Panc1 (cell line): ENCODE measurements around the gene HK3. TPM values are rescaled to one million over a fixed set of nuclear protein-coding genes. Genes with fewer than 3 reads are reported as not detected.

Experiments used
- ATAC-seq: fragments of 200-7000 bp; cut with Tn5 transposase; 2 replicates; pipeline ENCODE4 v1.9.1; 2020; ENCODE audit warnings: mild to moderate bottlenecking, moderate library complexity
- BruUV-seq: library from RNA; stranded (reverse); fragments of 400-500 nt; replicated peaks from 2 replicates; lab custom pipeline; 2021; lab: Mats Ljungman, UMichigan
- CTCF ChIA-PET: fragments of 300-600 bp; sonication (Branson Sonifier 250); formaldehyde crosslinking; loops from one replicate; lab custom pipeline; 2022; ENCODE audit warnings: antibody characterized with exemption; lab: Charles Lee
- POLR2A ChIA-PET: fragments of 300-600 bp; sonication (Branson Sonifier 250); formaldehyde crosslinking; loops from one replicate; lab custom pipeline; 2022; ENCODE audit warnings: antibody characterized with exemption; lab: Charles Lee
- DNase-seq: peaks from one replicate; pipeline ENCODE4 v3.0.0-alpha.2; 2010; ENCODE audit warnings: low read depth, low spot score
- H3K27ac ChIP-seq: 2 replicates; pipeline ENCODE4 v1.5.1; 2011; ENCODE audit warnings: mild to moderate bottlenecking, low read length, inconsistent platforms
- H3K27me3 ChIP-seq: fragments of 200-500 bp; sonication (Bioruptor generic); 2 replicates; pipeline ENCODE4 v1.6.0; 2014; ENCODE audit warnings: low read length, inconsistent platforms; ENCODE audit not compliant: control insufficient read depth, insufficient read depth
- H3K36me3 ChIP-seq: fragments of 200-500 bp; sonication (Bioruptor generic); 2 replicates; pipeline ENCODE4 v1.5.1; 2014; ENCODE audit warnings: inconsistent platforms, mild to moderate bottlenecking, low read length, moderate library complexity; ENCODE audit not compliant: control insufficient read depth, insufficient read depth
- H3K4me1 ChIP-seq: 2 replicates; pipeline ENCODE4 v1.5.1; 2011; ENCODE audit warnings: inconsistent platforms, mild to moderate bottlenecking, low read length, moderate library complexity; ENCODE audit not compliant: control insufficient read depth, insufficient read depth
- H3K4me3 ChIP-seq, 2 experiments: 2 replicates each; pipeline ENCODE4 v1.5.1; 2011 to 2012; ENCODE audit warnings: low read depth in 2 of 2, low read length in 2 of 2, mild to moderate bottlenecking in 2 of 2, inconsistent platforms in 1 of 2, moderate library complexity in 1 of 2
- H3K9me3 ChIP-seq: fragments of 200-500 bp; sonication (Bioruptor generic); 2 replicates; pipeline ENCODE4 v1.5.1; 2014; ENCODE audit warnings: low read depth, mild to moderate bottlenecking, inconsistent platforms, low read length, moderate library complexity; ENCODE audit not compliant: control insufficient read depth, insufficient read depth
- CTCF ChIP-seq: fragments of 450-650 bp; IDR thresholded peaks from 2 replicates; pipeline ENCODE4 v1.5.1; 2017; ENCODE audit warnings: mild to moderate bottlenecking
- POLR2AphosphoS5 ChIP-seq: IDR thresholded peaks from 2 replicates; pipeline ENCODE4 v1.6.1; 2012; ENCODE audit warnings: mild to moderate bottlenecking, low read depth, low read length, moderate library complexity
- REST ChIP-seq, 2 experiments: IDR thresholded peaks; 2 replicates each; pipeline ENCODE4 v1.6.1; 2011 to 2012; ENCODE audit warnings: low read depth in 2 of 2, control low read depth in 1 of 2, low read length in 1 of 2, mild to moderate bottlenecking in 1 of 2, moderate library complexity in 1 of 2; ENCODE audit not compliant: insufficient read depth in 1 of 2
- SIN3A ChIP-seq: IDR thresholded peaks from 2 replicates; pipeline ENCODE4 v1.6.1; 2012; ENCODE audit warnings: low read depth, mild to moderate bottlenecking, low read length, moderate library complexity, borderline replicate concordance; ENCODE audit not compliant: insufficient read depth
- TCF7L2 ChIP-seq: IDR thresholded peaks from 2 replicates; pipeline ENCODE4 v1.6.1; 2011; ENCODE audit warnings: mild to moderate bottlenecking, low read depth, low read length, inconsistent platforms
- in situ Hi-C: cut with HindIII; loops from 2 replicates; pipeline ENCODE4 v1.10.0; 2016; ENCODE audit warnings: low sequenced_read_pairs, low pct_unique_long_range_greater_than_20kb
- intact Hi-C: fragments of 100-400 bp; cut with micrococcal nuclease; formaldehyde crosslinking; loops from one replicate; pipeline ENCODE4 v1.10.0; 2022; ENCODE audit not compliant: unreplicated experiment
- total RNA-seq: library from RNA; stranded (reverse); gene quantifications from one replicate; pipeline ENCODE4 v1.2.1, GENCODE V29; 2021; ENCODE audit not compliant: unreplicated experiment

The HK3 gene
- total RNA-seq, 1 experiment from 2014 or later: not detected

- no TSS peak for BruUV-seq
- ATAC-seq (no peak), DNase-seq (no peak)
- H3K9me3 ChIP-seq: no peaks in the 10 kb centered on the region
- POLR2A ChIA-PET: no interaction called here
- H3K27me3 ChIP-seq: no peaks in the 10 kb centered on the region
- peaks cover 22% of the 10 kb centered on the region for H3K36me3 ChIP-seq
- H3K27ac ChIP-seq: no peak overlapping the region
- CTCF ChIA-PET: interaction anchor here (1.6 kb wide), 1 partner anchor 241 kb away, joined by 4 read pairs; no protein-coding TSS in a partner anchor
- no peaks in the 10 kb centered on the region for H3K4me1 ChIP-seq
- intact Hi-C loops (no loop called here), in situ Hi-C loops (no loop called here)
- TF ChIP-seq POLR2AphosphoS5 (no peak), CTCF (no peak), REST (IDR thresholded peaks at IDR 0.05; ENCODE audit: insufficient read depth in 1 of 2, low read depth in 2 of 2, low read length in 1 of 2) (no peak), SIN3A (no peak)
- H3K4me3 ChIP-seq: no peak overlapping the region
Measured at GRCh38 chr5:176902102-176902814, 3.1 kb upstream of the HK3 start.

GRCh38 chr5:176901260-176902101 is 2.3 kb upstream of the HK3 start:
- no TSS peak for BruUV-seq
- in situ Hi-C loops (no loop called here), intact Hi-C loops (no loop called here)
- no peak for ATAC-seq
- no peak for TF ChIP-seq POLR2AphosphoS5
- no peak for TF ChIP-seq SIN3A
- no peak for TF ChIP-seq REST (IDR thresholded peaks at IDR 0.05; ENCODE audit: insufficient read depth in 1 of 2, low read depth in 2 of 2, low read length in 1 of 2)
- TF ChIP-seq TCF7L2: no peak
- no peak for TF ChIP-seq CTCF
- POLR2A ChIA-PET: interaction anchor here (0.6 kb wide), 1 partner anchor 14 kb away, joined by 4 read pairs; no protein-coding TSS in a partner anchor
- no peak overlapping the region for H3K27ac ChIP-seq
- H3K36me3 ChIP-seq: peaks cover 15% of the 10 kb centered on the region
- H3K27me3 ChIP-seq: no peaks in the 10 kb centered on the region
- H3K4me3 ChIP-seq: no peak overlapping the region
- DNase-seq: no peak
- CTCF ChIA-PET: interaction anchor here (0.6 to 1.6 kb wide), 2 partner anchors 9 to 241 kb away, joined by 4 read pairs; no protein-coding TSS in a partner anchor
- H3K9me3 ChIP-seq: no peaks in the 10 kb centered on the region
- no peaks in the 10 kb centered on the region for H3K4me1 ChIP-seq
